GM18951 (cell line): ENCODE data around the gene UNC13B.

ENCODE experiments used
- POLR2A ChIP-seq: IDR thresholded peaks from 4 replicates; pipeline ENCODE4 v1.6.1; 2011; ENCODE audit warnings: mild to moderate bottlenecking; ENCODE audit not compliant: insufficient read length, insufficient read depth; ENCODE audit errors: extremely low read depth
- in situ Hi-C: fragments of 300-500 bp; cut with MboI; formaldehyde crosslinking; loops from one replicate; pipeline ENCODE4 v1.12.0; 2022; ENCODE audit warnings: low sequenced_read_pairs, mixed read lengths, inconsistent platforms; ENCODE audit not compliant: unreplicated experiment

Gene UNC13B

DNA sequence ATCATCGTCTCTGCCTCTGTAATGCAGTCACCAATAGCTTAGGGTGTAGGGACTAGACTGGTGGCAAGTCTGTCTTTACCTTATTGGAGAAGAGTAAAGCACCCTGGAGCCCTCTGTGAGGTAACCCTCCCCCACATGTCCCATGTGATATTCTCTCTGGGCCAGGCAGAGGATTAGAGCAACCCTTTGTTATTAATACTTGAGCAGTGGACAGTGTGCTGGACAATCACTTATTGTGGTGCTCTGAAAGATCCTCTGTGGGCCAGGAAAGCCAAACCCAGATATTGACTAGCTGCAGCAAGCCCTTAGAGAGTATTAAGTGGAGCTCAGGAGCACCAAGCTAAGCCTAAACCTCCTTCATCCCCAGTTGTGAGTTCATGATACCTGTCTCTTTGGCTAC lies 188.4 kb downstream of the UNC13B start:
- TF ChIP-seq POLR2A, result no peak
- in situ Hi-C loops, result no loop called here

DNA sequence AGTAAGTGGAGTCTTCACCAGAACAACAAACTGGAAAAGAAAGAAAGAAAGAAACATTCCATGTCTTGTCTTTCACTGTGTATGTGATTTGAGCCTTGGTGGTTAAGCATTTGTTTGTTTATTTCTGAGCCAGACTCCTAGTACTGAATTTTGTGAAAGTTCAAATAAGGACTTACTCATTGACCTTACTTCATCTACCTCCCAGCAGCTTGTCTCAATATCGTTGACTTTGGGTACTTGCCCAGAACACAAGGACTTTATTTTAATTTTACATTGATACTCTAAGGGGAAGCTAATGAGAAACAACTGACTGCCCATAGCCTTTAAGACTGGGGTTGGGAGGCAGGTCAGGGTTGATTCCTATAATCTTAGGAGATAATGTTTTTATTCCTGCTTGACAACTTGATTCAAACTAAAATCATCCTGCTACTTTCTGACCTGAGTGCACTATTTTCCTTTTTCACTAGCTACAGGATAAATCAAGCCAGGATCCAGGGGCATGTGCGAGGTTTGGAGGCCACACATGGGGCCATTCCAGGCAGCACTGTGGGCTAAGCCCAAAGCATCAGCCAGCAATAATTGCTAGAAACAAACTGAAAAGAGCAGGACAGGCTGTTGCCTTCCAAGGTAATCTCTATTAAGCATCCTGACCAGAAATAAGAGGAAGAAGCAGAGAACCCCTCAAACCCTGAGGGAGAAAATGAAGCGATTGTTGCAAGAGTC lies 189.2 kb downstream of the UNC13B start:
- TF ChIP-seq POLR2A, result no peak
- in situ Hi-C loops, result no loop called here

DNA sequence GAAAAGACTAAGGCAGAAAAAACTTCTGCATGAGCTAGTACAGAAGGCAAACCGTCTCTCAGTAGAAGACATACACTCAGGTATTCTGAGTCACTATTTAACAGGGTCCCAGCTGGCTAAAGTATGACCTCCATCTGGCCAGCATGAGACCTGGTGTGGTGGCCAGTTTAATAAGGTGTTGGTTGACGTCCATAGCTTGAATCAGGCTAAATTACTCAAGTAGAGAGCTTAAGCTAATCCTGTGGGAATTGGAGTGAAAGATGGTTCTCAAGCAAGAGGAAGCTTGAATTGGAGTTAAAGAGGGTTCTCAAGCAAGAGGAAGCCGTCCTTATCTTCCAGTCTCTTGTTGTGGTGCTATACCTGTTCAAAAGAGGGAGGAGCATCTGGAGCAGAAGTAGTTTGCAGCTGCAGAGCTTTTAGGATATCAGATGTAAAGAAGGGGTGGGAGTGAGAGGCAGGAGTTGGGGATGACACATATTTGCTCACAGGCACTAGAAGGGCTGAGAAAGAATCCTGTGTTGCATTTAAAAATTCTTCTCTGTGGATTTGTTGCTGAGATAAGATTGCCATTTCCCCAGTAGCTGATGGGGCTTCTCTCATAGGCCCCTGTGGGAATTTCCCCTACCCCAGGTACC lies 192.0 kb downstream of the UNC13B start:
- no peak for TF ChIP-seq POLR2A
- in situ Hi-C loops, result no loop called here

GRCh38 chr9:35355939-35356338 lies 194.1 kb downstream of the UNC13B start:
- TF ChIP-seq POLR2A, result no peak
- in situ Hi-C loops, result no loop called here

GRCh38 chr9:35357116-35357515 lies 195.3 kb downstream of the UNC13B start:
- in situ Hi-C loops, result no loop called here
- TF ChIP-seq POLR2A, result no peak

- TF ChIP-seq POLR2A, result no peak
- in situ Hi-C loops, result no loop called here
Measured at GRCh38 chr9:35357826-35358225, 196.0 kb downstream of the UNC13B start.

- in situ Hi-C loops, result no loop called here
- no peak for TF ChIP-seq POLR2A
Measured at GRCh38 chr9:35364817-35365585, 203.2 kb downstream of the UNC13B start.

- in situ Hi-C loops, result no loop called here
- no peak for TF ChIP-seq POLR2A
Measured at GRCh38 chr9:35366627-35367026, 204.8 kb downstream of the UNC13B start.

DNA sequence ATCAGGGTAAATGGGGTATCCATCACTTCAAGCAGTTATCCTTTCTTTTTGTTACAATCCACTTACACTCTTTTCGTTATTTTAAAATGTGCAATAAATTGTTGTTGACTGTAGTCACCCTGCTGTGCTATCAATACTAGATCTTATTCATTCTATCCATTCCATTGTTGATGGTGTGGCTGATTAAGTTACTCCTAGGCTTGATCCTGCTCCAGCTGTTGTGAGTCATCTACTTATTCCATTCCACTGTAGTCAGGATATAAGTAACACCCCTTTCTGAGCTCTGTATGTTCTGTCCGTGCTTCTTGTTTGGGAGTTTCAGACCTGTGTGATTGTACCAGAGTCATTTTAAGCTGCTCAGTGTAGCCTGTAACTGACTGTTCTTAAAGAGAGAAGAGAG lies 205.6 kb downstream of the UNC13B start:
- in situ Hi-C loops, result no loop called here
- no peak for TF ChIP-seq POLR2A

DNA sequence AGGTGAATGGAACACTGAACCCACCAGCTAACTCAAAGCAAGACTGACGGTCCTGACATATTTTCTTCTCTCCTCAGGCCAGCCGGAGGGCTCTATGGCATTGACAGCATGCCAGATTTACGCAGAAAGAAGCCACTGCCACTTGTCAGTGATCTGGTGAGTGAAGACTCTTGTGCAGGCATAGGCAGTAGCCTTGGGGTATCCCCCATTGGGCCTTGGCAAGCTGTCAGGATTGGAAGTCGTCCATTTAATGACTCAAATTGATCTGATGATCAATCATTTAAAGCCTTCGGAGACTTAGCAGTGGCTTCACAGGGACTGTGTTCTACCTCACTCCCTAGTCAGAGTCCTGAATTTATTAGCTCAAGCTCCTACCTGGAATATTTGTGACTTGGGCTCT lies 208.4 kb downstream of the UNC13B start:
- TF ChIP-seq POLR2A, result no peak
- in situ Hi-C loops, result no loop called here

- TF ChIP-seq POLR2A, result no peak
- in situ Hi-C loops, result no loop called here
Measured at GRCh38 chr9:35374436-35374835, 212.6 kb downstream of the UNC13B start.

GRCh38 chr9:35374910-35375309 lies 213.1 kb downstream of the UNC13B start:
- in situ Hi-C loops, result no loop called here
- TF ChIP-seq POLR2A, result no peak

DNA sequence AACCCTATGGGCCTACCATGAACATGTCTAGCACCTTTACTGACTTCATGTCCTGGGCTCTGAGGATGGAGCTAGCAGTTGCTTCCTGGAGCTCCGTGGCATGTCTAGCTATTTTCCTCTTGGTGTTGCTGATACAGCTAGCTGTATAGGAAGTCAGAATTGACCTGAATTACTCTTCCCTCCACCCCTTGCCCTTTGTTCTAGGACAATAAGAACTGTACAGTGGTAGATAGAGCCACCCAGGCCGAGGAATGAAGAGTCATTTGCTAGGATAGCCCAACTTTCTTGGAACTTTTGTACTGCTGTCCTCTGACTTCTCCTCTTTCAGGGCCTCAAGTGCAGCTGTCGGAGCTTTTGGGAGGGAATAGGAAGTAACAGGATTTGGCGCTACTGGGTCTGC lies 218.2 kb downstream of the UNC13B start:
- no peak for TF ChIP-seq POLR2A
- in situ Hi-C loops, result no loop called here

- no peak for TF ChIP-seq POLR2A
- in situ Hi-C loops, result no loop called here
Measured at GRCh38 chr9:35380619-35381018, 218.8 kb downstream of the UNC13B start.
